Activated T-cell treated with anti-CD3 and anti-CD28 coated beads, Interleukin-2, amount 50 U/mL, for 4 hours (primary cell): ENCODE data around the gene EAF2. TPM values are rescaled to one million over a fixed set of nuclear protein-coding genes. Genes with fewer than 3 reads are reported as not detected.

Experiments
- ATAC-seq, 2 donors: fragments of 200-7000 bp; cut with Tn5 transposase; one replicate each; pipeline ENCODE4 v1.10.0; 2021
- DNase-seq: peaks from one replicate; pipeline ENCODE4 v3.0.0-alpha.2; 2020
- H3K27me3 Mint-ChIP-seq: one replicate; pipeline ENCODE4 v1.8.0; 2021; ENCODE audit warnings: low read depth, mixed read lengths
- H3K36me3 Mint-ChIP-seq: one replicate; pipeline ENCODE4 v1.8.0; 2022; ENCODE audit warnings: mixed read lengths; ENCODE audit not compliant: insufficient read depth
- H3K4me1 Mint-ChIP-seq: one replicate; pipeline ENCODE4 v1.8.0; 2021; ENCODE audit warnings: low read depth, mixed read lengths
- H3K4me3 Mint-ChIP-seq: one replicate; pipeline ENCODE4 v1.8.0; 2021; ENCODE audit warnings: mild to moderate bottlenecking, moderate library complexity, mixed read lengths
- H3K9me3 Mint-ChIP-seq: one replicate; pipeline ENCODE4 v1.8.0; 2021; ENCODE audit warnings: mixed read lengths
- total RNA-seq, 3 donors: library from RNA; stranded (reverse); gene quantifications; one replicate each; pipeline ENCODE4 v1.2.1, GENCODE V29; 2021

Gene EAF2
- total RNA-seq, 3 donors from 2014 or later: 8.6 to 13.8 (median 9.6) TPM

DNA sequence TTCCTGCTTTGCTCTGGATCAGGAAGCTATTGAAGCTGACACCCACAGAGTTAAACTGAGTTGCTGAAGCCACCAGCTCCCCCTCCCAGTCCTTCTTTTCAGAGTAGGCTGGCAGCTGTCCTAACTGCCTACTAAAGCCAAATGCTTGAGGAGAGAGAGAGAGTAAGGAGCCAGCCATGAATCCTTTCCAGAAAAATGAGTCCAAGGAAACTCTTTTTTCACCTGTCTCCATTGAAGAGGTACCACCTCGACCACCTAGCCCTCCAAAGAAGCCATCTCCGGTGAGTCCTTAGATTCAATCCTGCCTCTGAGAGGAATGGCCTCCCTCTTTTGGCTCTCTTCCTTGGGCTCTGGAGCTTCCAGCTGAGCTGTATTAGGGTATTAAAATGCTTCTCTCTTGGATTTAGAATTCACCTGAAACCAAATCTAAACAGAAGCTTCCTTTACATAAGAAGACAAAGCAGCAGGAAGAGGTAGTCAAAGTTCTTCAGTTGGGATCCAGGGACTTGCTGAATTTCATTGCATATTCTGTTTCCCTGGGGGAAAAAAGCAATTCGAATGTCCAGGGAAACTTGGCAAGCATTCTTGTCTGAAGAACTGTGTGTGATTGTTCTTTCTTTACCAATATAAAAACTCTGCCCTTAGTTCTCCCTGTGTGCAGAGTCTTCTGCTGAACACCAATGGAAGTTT is 59.4 kb downstream of the EAF2 start, which contains the start of gene SLC15A2:
Gene SLC15A2 (plus strand): TSS at position 101 of the 690 bp plus-strand sequence. CDS start 76 bp downstream, at position 177.
- H3K4me1 Mint-ChIP-seq: no peaks in the 10 kb centered on the region
- ATAC-seq: no peak
- H3K36me3 Mint-ChIP-seq: peaks cover 4% of the 10 kb centered on the region
- no peaks in the 10 kb centered on the region for H3K27me3 Mint-ChIP-seq
- H3K4me3 Mint-ChIP-seq: no peak within 1 kb of the TSS
- H3K9me3 Mint-ChIP-seq: no peaks in the 10 kb centered on the region
- no peak for DNase-seq

DNA sequence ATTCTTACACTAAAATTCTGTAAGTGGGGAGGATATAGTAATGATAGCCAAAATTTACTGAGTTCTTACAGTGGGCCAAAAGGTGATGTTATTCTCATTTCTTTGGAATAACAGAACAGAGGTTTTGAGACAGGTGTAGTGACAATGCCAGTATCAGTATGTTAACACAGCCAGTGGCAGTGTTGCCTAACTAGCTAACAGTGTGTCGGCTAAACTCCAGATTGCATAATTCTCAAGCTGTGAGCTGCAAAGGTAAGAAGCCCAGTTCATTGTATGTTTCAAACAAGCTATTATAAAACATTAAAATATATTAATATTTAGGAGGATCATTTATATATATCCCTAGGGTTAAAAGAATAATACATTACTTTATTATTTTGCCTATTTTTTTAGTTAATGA is 60.1 kb downstream of the EAF2 start:
- Mint-ChIP-seq H3K4me1 (no peaks in the 10 kb centered on the region), H3K9me3 (no peaks in the 10 kb centered on the region), H3K27me3 (no peaks in the 10 kb centered on the region), H3K36me3 (peaks cover 4% of the 10 kb centered on the region), H3K4me3 (no peak overlapping the region)
- ATAC-seq (no peak), DNase-seq (no peak)

- DNase-seq: no peak
- H3K27me3 Mint-ChIP-seq: no peaks in the 10 kb centered on the region
- no peaks in the 10 kb centered on the region for H3K4me1 Mint-ChIP-seq
- ATAC-seq: no peak
- H3K4me3 Mint-ChIP-seq: no peak overlapping the region
- H3K36me3 Mint-ChIP-seq: peaks cover 4% of the 10 kb centered on the region
- no peaks in the 10 kb centered on the region for H3K9me3 Mint-ChIP-seq
These were observed 60.7 kb downstream of the EAF2 start for GRCh38 chr3:121895736-121896135.

DNA sequence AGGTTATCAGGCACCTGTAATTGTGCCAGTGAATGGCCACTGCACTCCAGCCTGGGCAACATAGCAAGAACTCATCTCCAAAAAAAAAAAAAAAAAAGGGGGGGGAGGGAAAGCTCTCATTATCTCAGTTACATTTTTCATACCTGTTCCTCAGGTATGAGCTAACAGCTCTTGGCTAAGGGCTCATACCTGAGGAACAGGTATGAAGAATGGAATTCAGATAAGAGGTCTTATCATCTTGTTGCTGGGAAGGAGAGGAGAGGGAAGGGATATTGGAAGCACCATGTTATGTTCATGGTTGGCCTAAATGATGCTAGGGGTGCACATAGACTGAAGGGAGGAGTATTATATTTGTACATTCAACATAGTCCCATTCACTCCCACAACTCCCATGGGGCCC is 61.8 kb downstream of the EAF2 start:
- ATAC-seq (no peak), DNase-seq (no peak)
- Mint-ChIP-seq H3K9me3 (no peaks in the 10 kb centered on the region), H3K4me1 (no peaks in the 10 kb centered on the region), H3K27me3 (no peaks in the 10 kb centered on the region), H3K4me3 (no peak overlapping the region), H3K36me3 (peaks cover 4% of the 10 kb centered on the region)

DNA sequence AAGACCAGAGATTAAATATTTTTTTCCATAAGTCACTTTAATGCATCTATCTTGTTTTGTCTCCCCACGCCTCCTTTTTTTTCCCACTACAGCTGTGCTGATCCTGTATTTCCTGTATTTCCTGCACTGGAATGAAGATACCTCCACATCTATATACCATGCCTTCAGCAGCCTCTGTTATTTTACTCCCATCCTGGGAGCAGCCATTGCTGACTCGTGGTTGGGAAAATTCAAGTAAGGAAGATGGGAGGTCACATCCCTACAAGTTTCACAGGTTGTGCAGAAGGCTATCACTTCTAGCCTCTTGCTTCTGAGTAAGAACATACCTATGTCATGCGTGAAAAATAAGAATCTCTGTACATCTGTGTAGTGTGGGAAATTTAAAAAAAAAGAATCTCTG is 62.3 kb downstream of the EAF2 start:
- H3K27me3 Mint-ChIP-seq: no peaks in the 10 kb centered on the region
- H3K9me3 Mint-ChIP-seq: no peaks in the 10 kb centered on the region
- H3K36me3 Mint-ChIP-seq: peaks cover 4% of the 10 kb centered on the region
- DNase-seq (no peak), ATAC-seq (no peak)
- no peak overlapping the region for H3K4me3 Mint-ChIP-seq
- no peaks in the 10 kb centered on the region for H3K4me1 Mint-ChIP-seq

DNA sequence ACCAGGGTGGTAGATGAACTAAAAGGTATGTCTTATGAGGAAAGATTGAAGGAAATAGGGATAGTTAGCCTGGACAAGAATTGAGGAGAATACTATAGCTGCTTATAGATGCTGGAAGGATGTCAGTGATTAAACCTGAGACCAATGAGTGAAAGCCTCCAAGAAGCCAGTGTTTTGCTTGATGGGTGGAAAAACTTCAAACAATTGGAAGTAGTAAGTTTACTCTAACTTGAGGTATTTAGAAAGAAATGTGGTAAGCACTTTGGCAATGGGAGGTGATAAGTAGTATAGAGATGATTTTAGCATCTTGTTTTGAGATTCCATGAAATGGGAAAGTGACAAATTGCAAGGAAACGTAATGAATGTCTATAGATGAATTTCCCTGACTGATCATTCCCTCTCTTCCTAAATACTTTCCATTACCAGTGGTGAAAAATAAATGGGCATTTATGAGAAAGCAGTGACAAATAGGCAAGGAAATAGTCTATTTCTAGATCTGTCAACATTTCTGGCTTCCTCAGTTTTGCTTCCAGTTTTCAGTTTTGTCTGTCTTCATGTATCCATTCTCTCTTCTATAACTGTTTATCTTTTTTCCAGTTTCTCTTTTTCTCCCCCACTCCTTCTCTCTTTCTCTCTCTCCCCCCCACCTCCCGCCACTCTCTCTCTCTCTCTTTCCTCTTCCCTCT is 78.4 kb downstream of the EAF2 start:
- peaks cover 19% of the 10 kb centered on the region for H3K36me3 Mint-ChIP-seq
- H3K9me3 Mint-ChIP-seq: peaks cover 2% of the 10 kb centered on the region
- H3K4me3 Mint-ChIP-seq: no peak overlapping the region
- no peak for DNase-seq
- H3K27me3 Mint-ChIP-seq: no peaks in the 10 kb centered on the region
- H3K4me1 Mint-ChIP-seq: no peaks in the 10 kb centered on the region
- ATAC-seq: no peak

- no peak overlapping the region for H3K4me3 Mint-ChIP-seq
- ATAC-seq (no peak), DNase-seq (no peak)
- H3K36me3 Mint-ChIP-seq: peaks cover 15% of the 10 kb centered on the region
- no peaks in the 10 kb centered on the region for H3K27me3 Mint-ChIP-seq
- H3K4me1 Mint-ChIP-seq: no peaks in the 10 kb centered on the region
- H3K9me3 Mint-ChIP-seq: no peaks in the 10 kb centered on the region
These were observed 79.3 kb downstream of the EAF2 start for GRCh38 chr3:121914081-121914998.

DNA sequence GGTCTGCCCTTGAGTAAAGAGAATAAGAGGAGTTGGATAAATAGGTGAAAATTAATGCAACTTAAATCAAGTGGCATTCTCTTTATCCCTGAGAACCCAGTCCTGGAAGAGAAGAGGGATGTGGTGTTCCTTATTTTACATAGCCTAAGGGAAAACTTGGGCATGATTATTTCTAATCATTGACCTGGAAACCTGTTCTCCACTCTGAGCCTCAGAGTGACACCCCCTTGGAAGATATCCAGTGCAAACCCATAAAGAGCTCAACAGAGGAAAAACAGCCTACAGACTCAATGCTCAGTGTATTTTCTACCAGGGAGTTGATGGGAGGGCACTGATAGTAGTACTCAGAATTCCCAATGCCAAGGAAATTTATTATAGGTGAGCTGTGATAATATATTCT is 81.2 kb downstream of the EAF2 start:
- Mint-ChIP-seq H3K27me3 (no peaks in the 10 kb centered on the region), H3K36me3 (peaks cover 14% of the 10 kb centered on the region), H3K4me1 (no peaks in the 10 kb centered on the region), H3K9me3 (no peaks in the 10 kb centered on the region), H3K4me3 (no peak overlapping the region)
- ATAC-seq (no peak), DNase-seq (no peak)

- no peak for ATAC-seq
These were observed 83.9 kb downstream of the EAF2 start for GRCh38 chr3:121918779-121919483.

GRCh38 chr3:121924734-121925133 is 89.7 kb downstream of the EAF2 start:
- DNase-seq (no peak), ATAC-seq (no peak)
- Mint-ChIP-seq H3K36me3 (peaks cover 11% of the 10 kb centered on the region), H3K4me3 (no peak overlapping the region), H3K9me3 (no peaks in the 10 kb centered on the region), H3K4me1 (no peaks in the 10 kb centered on the region), H3K27me3 (no peaks in the 10 kb centered on the region)

More at GRCh38 chr3:121918779-121919483, 83.9 kb downstream of the EAF2 start:
- Mint-ChIP-seq H3K36me3 (peaks cover 13% of the 10 kb centered on the region), H3K4me3 (no peak overlapping the region), H3K4me1 (no peaks in the 10 kb centered on the region), H3K9me3 (no peaks in the 10 kb centered on the region), H3K27me3 (no peaks in the 10 kb centered on the region)
- no peak for DNase-seq

DNA sequence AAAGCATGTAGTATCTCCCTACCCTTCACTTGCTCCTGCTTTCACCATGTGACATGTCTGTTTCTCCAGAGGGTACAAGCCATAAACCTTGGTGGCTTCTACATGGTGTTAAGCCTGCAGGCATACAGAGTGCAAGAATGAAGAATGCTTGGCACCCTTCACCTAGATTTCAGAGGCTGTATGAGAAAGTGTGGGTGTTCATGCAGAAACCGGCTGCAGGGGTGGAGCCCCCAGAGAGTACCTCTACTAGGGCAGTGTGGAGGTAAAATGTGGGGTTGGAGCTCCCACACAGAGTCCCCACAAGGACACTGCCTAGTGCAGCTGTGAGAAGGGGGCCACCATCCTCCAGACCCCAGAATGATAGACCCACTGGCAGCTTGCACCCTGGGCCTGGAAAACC is 91.4 kb downstream of the EAF2 start:
- Mint-ChIP-seq H3K27me3 (no peaks in the 10 kb centered on the region), H3K4me3 (no peak overlapping the region), H3K36me3 (peaks cover 13% of the 10 kb centered on the region), H3K9me3 (no peaks in the 10 kb centered on the region), H3K4me1 (no peaks in the 10 kb centered on the region)
- ATAC-seq (no peak), DNase-seq (no peak)
